Measurements from ENCODE around the gene SON.

SON gene

DNA sequence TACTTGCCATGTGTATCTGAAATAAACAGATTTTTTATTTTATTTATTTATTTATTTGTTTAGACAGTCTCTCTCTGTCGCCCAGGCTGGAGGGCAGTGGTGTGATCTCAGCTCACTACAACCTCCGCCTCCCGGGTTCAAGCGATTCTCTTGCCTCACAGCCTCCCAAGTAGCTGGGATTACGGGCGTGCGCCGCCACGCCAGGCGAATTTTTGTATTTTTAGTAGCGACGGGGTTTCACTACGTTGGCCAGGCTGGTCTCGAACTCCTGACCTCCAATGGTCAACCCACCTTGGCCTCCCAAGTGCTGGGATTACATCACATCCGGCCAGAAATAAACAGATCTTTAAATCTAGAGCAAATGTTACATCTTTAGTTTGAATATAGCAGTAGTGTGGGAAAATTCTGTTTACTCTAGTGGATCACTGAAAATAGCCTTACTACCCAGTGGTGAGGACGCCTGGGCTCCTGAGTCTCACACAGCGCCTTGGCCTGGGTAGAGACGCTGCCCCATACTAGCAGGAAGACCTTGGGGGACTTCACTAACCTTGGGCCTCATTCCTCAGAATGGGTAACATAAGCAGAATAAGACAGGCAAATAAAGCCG lies 1.6 kb upstream of the SON start:
- H3K4me3 ChIP-seq (ENCODE audit: low read depth, low read length) = peak overlapping the region; percentile 90
- TF ChIP-seq MYC (IDR thresholded peaks at IDR 0.05; ENCODE audit: low read depth, low read length) (no peak), POLR2A (IDR thresholded peaks at IDR 0.05; ENCODE audit: extremely low read depth, insufficient read length) (no peak)
- TF ChIP-seq, protein P1, sequence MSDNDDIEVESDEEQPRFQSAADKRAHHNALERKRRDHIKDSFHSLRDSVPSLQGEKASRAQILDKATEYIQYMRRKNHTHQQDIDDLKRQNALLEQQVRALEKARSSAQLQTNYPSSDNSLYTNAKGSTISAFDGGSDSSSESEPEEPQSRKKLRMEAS (IDR thresholded peaks at IDR 0.05; ENCODE audit: low read depth, low read length) = no peak
- TF ChIP-seq, protein P2, sequence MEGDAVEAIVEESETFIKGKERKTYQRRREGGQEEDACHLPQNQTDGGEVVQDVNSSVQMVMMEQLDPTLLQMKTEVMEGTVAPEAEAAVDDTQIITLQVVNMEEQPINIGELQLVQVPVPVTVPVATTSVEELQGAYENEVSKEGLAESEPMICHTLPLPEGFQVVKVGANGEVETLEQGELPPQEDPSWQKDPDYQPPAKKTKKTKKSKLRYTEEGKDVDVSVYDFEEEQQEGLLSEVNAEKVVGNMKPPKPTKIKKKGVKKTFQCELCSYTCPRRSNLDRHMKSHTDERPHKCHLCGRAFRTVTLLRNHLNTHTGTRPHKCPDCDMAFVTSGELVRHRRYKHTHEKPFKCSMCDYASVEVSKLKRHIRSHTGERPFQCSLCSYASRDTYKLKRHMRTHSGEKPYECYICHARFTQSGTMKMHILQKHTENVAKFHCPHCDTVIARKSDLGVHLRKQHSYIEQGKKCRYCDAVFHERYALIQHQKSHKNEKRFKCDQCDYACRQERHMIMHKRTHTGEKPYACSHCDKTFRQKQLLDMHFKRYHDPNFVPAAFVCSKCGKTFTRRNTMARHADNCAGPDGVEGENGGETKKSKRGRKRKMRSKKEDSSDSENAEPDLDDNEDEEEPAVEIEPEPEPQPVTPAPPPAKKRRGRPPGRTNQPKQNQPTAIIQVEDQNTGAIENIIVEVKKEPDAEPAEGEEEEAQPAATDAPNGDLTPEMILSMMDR (IDR thresholded peaks at IDR 0.05; ENCODE audit: low read depth, low read length) = no peak
- DNase-seq (ENCODE audit: low read depth) = peak; percentile 58

DNA sequence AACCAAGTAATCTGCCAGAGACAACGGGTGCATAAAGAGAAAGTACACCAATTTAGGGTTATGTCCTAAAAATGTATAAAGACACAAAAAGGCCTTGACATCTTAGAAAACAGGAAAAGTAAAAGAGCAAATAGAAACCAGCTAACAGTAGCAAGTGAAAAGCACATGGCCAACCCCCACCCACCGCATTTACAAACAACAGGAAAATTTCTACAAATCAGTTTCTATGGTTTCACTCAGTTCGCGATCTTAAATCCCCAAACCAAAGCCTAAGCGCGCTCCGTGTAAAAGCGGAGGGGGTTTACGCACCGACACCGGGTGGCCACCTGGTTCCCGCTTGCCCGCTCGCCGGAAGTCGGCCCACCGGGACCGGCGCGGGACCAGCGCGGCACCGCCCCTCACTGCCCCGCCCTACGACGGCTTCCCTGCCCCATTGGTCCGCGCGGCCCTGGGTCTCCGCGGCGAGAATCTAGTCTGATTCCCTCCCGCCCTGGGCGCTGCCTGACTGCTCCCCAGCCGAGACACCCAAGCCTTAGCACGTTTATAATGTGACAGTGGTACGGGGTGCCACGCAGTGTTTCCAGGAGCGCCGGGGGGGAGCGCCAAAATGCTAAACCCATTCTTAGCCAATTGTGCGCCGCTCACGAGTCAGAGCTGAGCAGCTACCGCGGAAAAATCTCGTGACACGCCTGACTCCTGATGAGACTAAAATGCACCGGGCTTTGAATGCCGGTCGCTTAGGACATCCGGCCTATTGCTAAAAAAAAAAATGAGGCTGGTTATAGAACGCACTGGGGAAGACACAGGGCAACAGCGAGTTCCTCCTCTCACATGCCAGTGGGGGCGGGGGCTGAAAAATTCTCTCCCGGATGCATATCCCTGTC lies 840 bp upstream of the SON start, which contains the start of gene GART:
Gene GART (minus strand): TSS at position 362 of the 884 bp plus-strand sequence. CDS start 2,802 bp downstream, outside the sequence.
- peak within 1 kb of the TSS; percentile 90 for H3K4me3 ChIP-seq (ENCODE audit: low read depth, low read length)
- TF ChIP-seq, protein P2 (IDR thresholded peaks at IDR 0.05; ENCODE audit: low read depth, low read length) = no peak
- TF ChIP-seq, protein P1 (IDR thresholded peaks at IDR 0.05; ENCODE audit: low read depth, low read length) = peak; percentile 92
- TF ChIP-seq MYC (IDR thresholded peaks at IDR 0.05; ENCODE audit: low read depth, low read length) (peak; percentile 88), POLR2A (IDR thresholded peaks at IDR 0.05; ENCODE audit: extremely low read depth, insufficient read length) (peak; percentile 89)
- peak; percentile 90 for DNase-seq (ENCODE audit: low read depth)

DNA sequence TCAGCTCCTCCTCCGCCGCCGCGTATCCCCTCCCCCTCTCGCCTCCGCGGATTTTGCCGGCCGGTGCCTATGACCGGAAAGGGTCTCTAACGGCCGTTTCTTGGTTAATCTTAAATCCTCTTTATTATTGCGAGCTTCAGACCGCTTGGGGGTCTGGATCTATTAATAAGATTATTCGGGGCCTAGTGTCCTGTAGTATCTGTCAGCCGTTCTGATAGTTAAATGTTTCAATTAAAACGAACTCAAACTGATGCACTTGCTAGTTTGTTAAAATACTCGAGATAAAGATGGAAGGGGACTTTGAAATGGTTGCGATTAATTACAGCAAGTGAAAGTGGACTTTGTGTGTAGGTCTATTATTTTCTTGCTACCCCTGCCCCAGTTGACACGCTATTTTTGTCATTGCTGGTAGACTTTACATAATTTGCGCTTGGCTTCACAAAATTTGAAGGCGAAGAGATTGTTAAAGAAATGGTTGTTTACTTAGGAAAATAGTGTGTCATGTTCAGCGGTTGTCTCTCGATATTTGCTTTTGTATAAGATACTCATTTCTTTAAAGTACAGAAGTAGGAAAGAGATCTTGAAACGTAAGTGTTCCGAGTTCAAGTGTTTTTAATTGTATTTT lies 779 bp downstream of the SON start:
- DNase-seq (ENCODE audit: low read depth) = peak; percentile 82
- TF ChIP-seq POLR2A (IDR thresholded peaks at IDR 0.05; ENCODE audit: extremely low read depth, insufficient read length) (no peak), MYC (IDR thresholded peaks at IDR 0.05; ENCODE audit: low read depth, low read length) (no peak; the same call in 1 of the 2 replicates)
- TF ChIP-seq, protein P1 (IDR thresholded peaks at IDR 0.05; ENCODE audit: low read depth, low read length) = no peak
- TF ChIP-seq, protein P2 (IDR thresholded peaks at IDR 0.05; ENCODE audit: low read depth, low read length) = no peak
- H3K4me3 ChIP-seq (ENCODE audit: low read depth, low read length) = peak overlapping the region; percentile 90

DNA sequence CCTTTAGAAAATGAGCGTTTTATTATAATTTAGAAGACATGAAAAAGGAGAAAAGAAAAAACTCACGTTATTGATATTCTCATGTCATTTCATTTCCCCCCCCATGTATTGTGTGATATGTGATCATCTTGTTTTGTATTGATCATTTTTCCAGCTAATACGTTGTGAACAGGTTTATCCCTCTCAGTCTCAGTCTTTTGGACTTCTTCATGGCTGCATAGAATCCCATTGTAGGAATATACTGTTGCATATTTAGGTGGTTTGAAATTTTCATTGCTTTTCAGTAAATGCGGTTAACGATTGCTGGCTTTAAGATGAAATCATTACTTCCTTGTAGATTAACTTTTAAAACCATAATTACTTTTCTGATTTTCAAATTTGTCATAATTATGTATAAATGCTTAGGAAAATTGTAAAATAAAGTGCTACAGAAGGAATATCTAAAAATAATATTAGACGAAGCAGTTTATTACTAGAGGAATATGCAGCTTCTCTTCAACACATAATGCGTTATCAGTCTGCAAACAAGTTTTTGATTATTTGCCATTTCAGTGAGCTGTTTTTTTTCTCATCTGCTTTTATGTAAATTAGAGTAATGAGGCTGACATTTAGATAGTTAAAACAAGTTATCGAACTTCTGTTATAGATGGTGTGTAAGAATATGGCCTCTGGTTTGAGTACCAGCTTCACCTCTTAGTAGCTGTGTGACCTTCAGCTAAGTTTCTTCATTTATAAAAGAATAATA lies 1.8 kb downstream of the SON start:
- DNase-seq (ENCODE audit: low read depth) = no peak
- H3K4me3 ChIP-seq (ENCODE audit: low read depth, low read length) = peak overlapping the region; percentile 90
- TF ChIP-seq, protein P2 (IDR thresholded peaks at IDR 0.05; ENCODE audit: low read depth, low read length) = no peak
- TF ChIP-seq POLR2A (IDR thresholded peaks at IDR 0.05; ENCODE audit: extremely low read depth, insufficient read length) (no peak), MYC (IDR thresholded peaks at IDR 0.05; ENCODE audit: low read depth, low read length) (no peak)
- TF ChIP-seq, protein P1 (IDR thresholded peaks at IDR 0.05; ENCODE audit: low read depth, low read length) = no peak

DNA sequence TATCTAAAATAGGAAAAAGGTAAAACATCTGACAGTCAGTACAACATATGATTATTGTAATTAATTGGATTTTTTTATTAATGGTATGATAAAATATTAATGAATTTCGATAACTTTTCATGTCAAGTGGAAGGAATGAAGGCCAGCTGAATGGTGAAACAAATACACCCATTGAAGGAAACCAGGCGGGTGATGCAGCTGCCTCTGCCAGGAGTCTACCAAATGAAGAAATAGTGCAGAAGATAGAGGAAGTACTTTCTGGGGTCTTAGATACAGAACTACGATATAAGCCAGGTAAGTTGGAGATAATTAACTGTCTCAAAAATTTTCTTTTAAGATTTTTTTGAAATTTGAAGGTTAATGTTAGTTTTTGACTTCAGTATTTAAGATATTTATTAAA lies 3.2 kb downstream of the SON start:
- peak; percentile 56 for DNase-seq (ENCODE audit: low read depth)
- TF ChIP-seq MYC (IDR thresholded peaks at IDR 0.05; ENCODE audit: low read depth, low read length) = no peak
- no peak for TF ChIP-seq POLR2A (IDR thresholded peaks at IDR 0.05; ENCODE audit: extremely low read depth, insufficient read length)
- TF ChIP-seq, protein P2 (IDR thresholded peaks at IDR 0.05; ENCODE audit: low read depth, low read length) = no peak
- TF ChIP-seq, protein P1 (IDR thresholded peaks at IDR 0.05; ENCODE audit: low read depth, low read length) = no peak
- H3K4me3 ChIP-seq (ENCODE audit: low read depth, low read length) = peak overlapping the region; percentile 90

Measured in NB4 (cell line).